Naive B cell (primary cell): ENCODE measurements around the gene AHDC1. TPM values are rescaled to one million over a fixed set of nuclear protein-coding genes. Genes with fewer than 3 reads are reported as not detected.
"Not testable (repeated sequence)": the region's sequence is repeated elsewhere in the genome, so short reads cannot be mapped to it uniquely, and the experiment has no call there.

Source experiments
- ATAC-seq, 2 donors: fragments of 150-1000 bp; cut with Tn5 transposase; 2 replicates each; pipeline ENCODE4 v1.10.0; 2021; ENCODE audit warnings: low read depth in 2 of 2, mild to moderate bottlenecking in 2 of 2, moderate library complexity in 2 of 2
- DNase-seq: peaks from one replicate; pipeline ENCODE4 v3.0.0; 2022
- H3K27ac Mint-ChIP-seq, 6 donors: one replicate each; pipeline ENCODE4 v1.8.0; 2020 to 2022; ENCODE audit warnings: mild to moderate bottlenecking in 6 of 6, mixed read lengths in 6 of 6, moderate library complexity in 5 of 6, inconsistent platforms in 2 of 6
- H3K27me3 Mint-ChIP-seq, 3 donors: one replicate each; pipeline ENCODE4 v1.8.0; 2021 to 2022; ENCODE audit warnings: mixed read lengths in 3 of 3, mild to moderate bottlenecking in 1 of 3
- H3K36me3 Mint-ChIP-seq, 2 donors: one replicate each; pipeline ENCODE4 v1.8.0; 2020 to 2022; ENCODE audit warnings: mixed read lengths in 2 of 2, inconsistent platforms in 1 of 2, mild to moderate bottlenecking in 1 of 2
- H3K4me1 Mint-ChIP-seq, 3 donors: one replicate each; pipeline ENCODE4 v1.8.0; 2020 to 2022; ENCODE audit warnings: mixed read lengths in 3 of 3, inconsistent platforms in 1 of 3, mild to moderate bottlenecking in 1 of 3, moderate library complexity in 1 of 3
- H3K4me3 Mint-ChIP-seq, 8 donors: one replicate each; pipeline ENCODE4 v1.8.0; 2020 to 2022; ENCODE audit warnings: mild to moderate bottlenecking in 8 of 8, mixed read lengths in 8 of 8, moderate library complexity in 8 of 8, inconsistent platforms in 2 of 8
- H3K9me3 Mint-ChIP-seq, 7 donors: one replicate each; pipeline ENCODE4 v1.8.0; 2020 to 2022; ENCODE audit warnings: mixed read lengths in 7 of 7, mild to moderate bottlenecking in 5 of 7, inconsistent platforms in 2 of 7, moderate library complexity in 1 of 7
- polyA plus RNA-seq, 6 donors: library from polyadenylated mRNA; unstranded; fragments of 300-500 nt; fragmentation: Illumina TruSeq; gene quantifications; one replicate each; pipeline ENCODE4 v1.2.3, GENCODE V29; 2021; ENCODE audit warnings: low read depth in 6 of 6

Gene AHDC1
- polyA plus RNA-seq, 6 donors from 2014 or later, result 0.15 to 2.3 (median 0.91) TPM

- Mint-ChIP-seq H3K36me3 (no peaks in the 10 kb centered on the region), H3K9me3 (no peaks in the 10 kb centered on the region), H3K4me1 (peaks cover 34 to 59% (median 45%) of the 10 kb centered on the region in 3 donors), H3K27me3 (no peaks in the 10 kb centered on the region), H3K27ac (peak overlapping the region in 2 of 6 donors; percentile 50 to 59), H3K4me3 (no peak overlapping the region)
- DNase-seq (no peak), ATAC-seq (no peak)
These were observed 34.9 kb upstream of the AHDC1 start for GRCh38 chr1:27638805-27639204.

- Mint-ChIP-seq H3K36me3 (no peaks in the 10 kb centered on the region), H3K4me1 (peaks cover 37 to 59% (median 43%) of the 10 kb centered on the region in 3 donors), H3K27me3 (no peaks in the 10 kb centered on the region), H3K4me3 (peak overlapping the region in 6 of 8 donors; percentile 11 to 85 (median 43)), H3K27ac (peak overlapping the region in 4 of 6 donors; percentile 47 to 88 (median 62)), H3K9me3 (no peaks in the 10 kb centered on the region)
- no peak for ATAC-seq
- no peak for DNase-seq
These were observed 34.2 kb upstream of the AHDC1 start for GRCh38 chr1:27638047-27638734.

GRCh38 chr1:27635396-27636142, 31.6 kb upstream of the AHDC1 start:
- Mint-ChIP-seq H3K9me3 (no peaks in the 10 kb centered on the region), H3K4me3 (peak overlapping the region; percentile 75 to 96 (median 92)), H3K4me1 (peaks cover 62 to 85% (median 69%) of the 10 kb centered on the region in 3 donors), H3K27ac (peak overlapping the region; percentile 93 to 99 (median 97)), H3K27me3 (no peaks in the 10 kb centered on the region), H3K36me3 (no peaks in the 10 kb centered on the region)
- no peak for DNase-seq
- no peak for ATAC-seq

- Mint-ChIP-seq H3K36me3 (no peaks in the 10 kb centered on the region), H3K4me3 (peak within 1 kb of the TSS; percentile 87 to 96 (median 94)), H3K9me3 (no peaks in the 10 kb centered on the region), H3K27ac (peak within 1 kb of the TSS; percentile 97 to 99 (median 97)), H3K27me3 (no peaks in the 10 kb centered on the region), H3K4me1 (peaks cover 61 to 89% (median 74%) of the 10 kb centered on the region in 3 donors)
- ATAC-seq (no peak), DNase-seq (peak; percentile 33)
These were observed 31.0 kb upstream of the AHDC1 start, which contains the start of gene FGR for GRCh38 chr1:27634985-27635367. TSS of gene FGR (minus strand) at chr1:27635185. CDS start at chr1:27623916, 11,269 bp downstream.

- Mint-ChIP-seq H3K27me3 (no peaks in the 10 kb centered on the region), H3K4me1 (peaks cover 60 to 89% (median 78%) of the 10 kb centered on the region in 3 donors), H3K27ac (peak overlapping the region; percentile 87 to 98 (median 96)), H3K36me3 (no peaks in the 10 kb centered on the region), H3K4me3 (peak overlapping the region; percentile 87 to 96 (median 94)), H3K9me3 (no peaks in the 10 kb centered on the region)
- ATAC-seq (peak; percentile 26), DNase-seq (peak; percentile 65)
These were observed 30.4 kb upstream of the AHDC1 start for GRCh38 chr1:27634177-27634984.

GRCh38 chr1:27633640-27634176, 29.8 kb upstream of the AHDC1 start:
- ATAC-seq (no peak), DNase-seq (no peak)
- Mint-ChIP-seq H3K27ac (peak overlapping the region; percentile 37 to 98 (median 94)), H3K4me3 (peak overlapping the region; percentile 68 to 96 (median 88)), H3K4me1 (peaks cover 63 to 92% (median 81%) of the 10 kb centered on the region in 3 donors), H3K27me3 (no peaks in the 10 kb centered on the region), H3K36me3 (no peaks in the 10 kb centered on the region), H3K9me3 (no peaks in the 10 kb centered on the region)

- H3K27ac Mint-ChIP-seq, result peak overlapping the region; percentile 79 to 98 (median 94)
- no peaks in the 10 kb centered on the region for H3K27me3 Mint-ChIP-seq
- no peaks in the 10 kb centered on the region for H3K36me3 Mint-ChIP-seq
- DNase-seq (peak; percentile 13), ATAC-seq (no peak)
- peak overlapping the region; percentile 68 to 96 (median 88) for H3K4me3 Mint-ChIP-seq
- peaks cover 67 to 92% (median 83%) of the 10 kb centered on the region in 3 donors for H3K4me1 Mint-ChIP-seq
- H3K9me3 Mint-ChIP-seq, result no peaks in the 10 kb centered on the region
These were observed 29.3 kb upstream of the AHDC1 start for GRCh38 chr1:27633298-27633610.

- DNase-seq, result peak; percentile 30
- Mint-ChIP-seq H3K9me3 (no peaks in the 10 kb centered on the region), H3K4me1 (peaks cover 63 to 89% (median 79%) of the 10 kb centered on the region in 3 donors), H3K27ac (peak overlapping the region; percentile 79 to 98 (median 94)), H3K36me3 (no peaks in the 10 kb centered on the region), H3K4me3 (peak overlapping the region; percentile 68 to 96 (median 88)), H3K27me3 (no peaks in the 10 kb centered on the region)
- peak; percentile 17 to 20 for ATAC-seq
These were observed 28.7 kb upstream of the AHDC1 start for GRCh38 chr1:27632387-27633297.

GRCh38 chr1:27630859-27631491, 27.0 kb upstream of the AHDC1 start:
- Mint-ChIP-seq H3K4me1 (peaks cover 64 to 80% (median 72%) of the 10 kb centered on the region in 3 donors), H3K27me3 (no peaks in the 10 kb centered on the region), H3K36me3 (no peaks in the 10 kb centered on the region), H3K9me3 (no peaks in the 10 kb centered on the region), H3K27ac (peak overlapping the region; percentile 82 to 98 (median 94)), H3K4me3 (peak overlapping the region; percentile 3 to 96 (median 84))
- no peak for ATAC-seq
- peak; percentile 36 for DNase-seq

- peaks cover 57 to 69% (median 59%) of the 10 kb centered on the region in 3 donors for H3K4me1 Mint-ChIP-seq
- ATAC-seq (no peak), DNase-seq (no peak)
- peak overlapping the region in 7 of 8 donors; percentile 1 to 66 (median 32) for H3K4me3 Mint-ChIP-seq
- no peaks in the 10 kb centered on the region for H3K27me3 Mint-ChIP-seq
- no peaks in the 10 kb centered on the region for H3K36me3 Mint-ChIP-seq
- no peaks in the 10 kb centered on the region for H3K9me3 Mint-ChIP-seq
- peak overlapping the region; percentile 48 to 96 (median 82) for H3K27ac Mint-ChIP-seq
These were observed 24.8 kb upstream of the AHDC1 start for GRCh38 chr1:27628712-27629111.

- not testable (repeated sequence) for ATAC-seq, H3K9me3 Mint-ChIP-seq, H3K36me3 Mint-ChIP-seq, DNase-seq, H3K27me3 Mint-ChIP-seq, H3K4me3 Mint-ChIP-seq
- H3K4me1 Mint-ChIP-seq, result peaks cover 47 to 60% (median 54%) of the 10 kb centered on the region in 3 donors
- peak overlapping the region in 1 of 6 donors; percentile 40 for H3K27ac Mint-ChIP-seq
These were observed 23.8 kb upstream of the AHDC1 start for GRCh38 chr1:27627733-27628132.

GRCh38 chr1:27627061-27627460, 23.1 kb upstream of the AHDC1 start:
- Mint-ChIP-seq H3K36me3 (peaks cover 0 to 5% of the 10 kb centered on the region in 2 donors), H3K27me3 (no peaks in the 10 kb centered on the region), H3K4me3 (peak overlapping the region in 3 of 8 donors; percentile 48 to 76 (median 61)), H3K9me3 (no peaks in the 10 kb centered on the region), H3K27ac (peak overlapping the region in 2 of 6 donors; percentile 43 to 98), H3K4me1 (peaks cover 42 to 58% (median 51%) of the 10 kb centered on the region in 3 donors)
- ATAC-seq, result no peak
- DNase-seq, result no peak
